ENCODE data around the gene USP2.

- TF ChIP-seq CTCF (optimal IDR thresholded peaks at IDR 0.05 in 1 of 3, IDR thresholded peaks at IDR 0.05 in 1 of 3, conservative IDR thresholded peaks at IDR 0.05 in 1 of 3; ENCODE audit: extremely low read depth in 1 of 3, insufficient read depth in 2 of 3, low read length in 3 of 3) (no peak), EZH2 (IDR thresholded peaks at IDR 0.05; ENCODE audit: low read length) (no peak)
These were observed 42.8 kb upstream of the USP2 start for GRCh38 chr11:119424276-119424675.
